ENCODE results near the gene RBM45. TPM values are rescaled to one million over a fixed set of nuclear protein-coding genes. Genes with fewer than 3 reads are reported as not detected.

Gene RBM45
- total and polyA plus RNA-seq, 7 donors = 3.4 to 9.5 (median 4.5) TPM

GRCh38 chr2:178084273-178084672 is 28.0 kb upstream of the RBM45 start:
- H3K4me1 ChIP-seq = no peaks in the 10 kb centered on the region
- H3K36me3 ChIP-seq (ENCODE audit: insufficient read depth in 1 of 2, low read depth in 1 of 2) = no peaks in the 10 kb centered on the region
- TF ChIP-seq CTCF (IDR thresholded peaks at IDR 0.05) = no peak
- ATAC-seq = no peak
- DNase-seq = no peak
- no peaks in the 10 kb centered on the region for H3K9me3 ChIP-seq
- H3K4me3 ChIP-seq = no peak overlapping the region
- no peaks in the 10 kb centered on the region for H3K27me3 ChIP-seq (ENCODE audit: insufficient read depth in 3 of 3, low read length in 2 of 3)
- intact Hi-C loops (cut with DNase I) = no loop called here
- no peak overlapping the region for H3K27ac ChIP-seq
- 77 to 87% (median 82%) methylated on average over 3 of the region's 3 CpGs for WGBS, 3 donors

GRCh38 chr2:178088774-178089270 is 23.4 kb upstream of the RBM45 start:
- intact Hi-C loops (cut with DNase I) = no loop called here
- DNase-seq (no peak), ATAC-seq (no peak)
- no peaks in the 10 kb centered on the region for H3K27me3 ChIP-seq (ENCODE audit: insufficient read depth in 3 of 3, low read length in 2 of 3)
- no peak for TF ChIP-seq CTCF (IDR thresholded peaks at IDR 0.05)
- 55 to 62% (median 59%) methylated on average over 6 of the region's 6 CpGs for WGBS, 3 donors
- no peak overlapping the region for H3K27ac ChIP-seq
- no peaks in the 10 kb centered on the region for H3K4me1 ChIP-seq
- H3K9me3 ChIP-seq = no peaks in the 10 kb centered on the region
- H3K36me3 ChIP-seq (ENCODE audit: insufficient read depth in 1 of 2, low read depth in 1 of 2) = no peaks in the 10 kb centered on the region
- no peak overlapping the region for H3K4me3 ChIP-seq

GRCh38 chr2:178093471-178093870 is 18.8 kb upstream of the RBM45 start:
- DNase-seq (no peak), ATAC-seq (no peak)
- intact Hi-C loops (cut with DNase I) = no loop called here
- H3K4me1 ChIP-seq = no peaks in the 10 kb centered on the region
- no peaks in the 10 kb centered on the region for H3K27me3 ChIP-seq (ENCODE audit: insufficient read depth in 3 of 3, low read length in 2 of 3)
- no peak for TF ChIP-seq CTCF (IDR thresholded peaks at IDR 0.05)
- no peak overlapping the region for H3K4me3 ChIP-seq
- H3K9me3 ChIP-seq = no peaks in the 10 kb centered on the region
- no peaks in the 10 kb centered on the region for H3K36me3 ChIP-seq (ENCODE audit: insufficient read depth in 1 of 2, low read depth in 1 of 2)
- H3K27ac ChIP-seq = no peak overlapping the region

- ATAC-seq = no peak
- 85 to 91% (median 88%) methylated on average over 3 of the region's 3 CpGs for WGBS, 3 donors
These were observed 10.7 kb upstream of the RBM45 start for GRCh38 chr2:178101321-178102079.

More at GRCh38 chr2:178101321-178102079, 10.7 kb upstream of the RBM45 start:
- Histone ChIP-seq H3K27me3 (ENCODE audit: insufficient read depth in 3 of 3, low read length in 2 of 3) (no peaks in the 10 kb centered on the region), H3K9me3 (no peaks in the 10 kb centered on the region), H3K4me3 (no peak overlapping the region), H3K4me1 (no peaks in the 10 kb centered on the region), H3K27ac (no peak overlapping the region), H3K36me3 (ENCODE audit: insufficient read depth in 1 of 2, low read depth in 1 of 2) (no peaks in the 10 kb centered on the region)
- TF ChIP-seq CTCF (IDR thresholded peaks at IDR 0.05) = no peak
- intact Hi-C loops (cut with DNase I) = no loop called here
- no peak for DNase-seq
